Vagina (tissue), 2 donors: ENCODE measurements around the gene KCNH1. TPM values are rescaled to one million over a fixed set of nuclear protein-coding genes. Genes with fewer than 3 reads are reported as not detected.

Experiments used
- DNase-seq, 2 donors: peaks; one replicate each; pipeline ENCODE4 v3.0.0-alpha.2; 2017; ENCODE audit errors: extremely low spot score in 2 of 2
- H3K27ac ChIP-seq: fragments of 200-600 bp; sonication (generic); one replicate; pipeline ENCODE4 v1.5.1; 2019
- H3K27me3 ChIP-seq: fragments of 200-600 bp; sonication (generic); one replicate; pipeline ENCODE4 v1.5.1; 2019
- H3K36me3 ChIP-seq, 2 donors: fragments of 200-600 bp; sonication (generic); one replicate each; pipeline ENCODE4 v1.5.1; 2017 to 2019
- H3K4me1 ChIP-seq: fragments of 200-600 bp; sonication (generic); one replicate; pipeline ENCODE4 v1.5.1; 2019
- H3K4me3 ChIP-seq, 2 donors: fragments of 200-600 bp; sonication (generic); 1 replicate in 1 of 2; 2 replicates in 1 of 2; pipeline ENCODE4 v1.5.1; 2016 to 2019
- H3K9me3 ChIP-seq: fragments of 200-600 bp; sonication (generic); one replicate; pipeline ENCODE4 v1.5.1; 2019
- POLR2A ChIP-seq, 2 donors: fragments of 450-650 bp; IDR thresholded peaks; one replicate each; pipeline ENCODE4 v1.6.1; 2017; ENCODE audit warnings: antibody characterized with exemption in 2 of 2, mild to moderate bottlenecking in 2 of 2, moderate library complexity in 2 of 2
- POLR2AphosphoS5 ChIP-seq, 2 donors: sonication (generic); formaldehyde crosslinking; IDR thresholded peaks; one replicate each; pipeline ENCODE4 v1.9.0; 2017; ENCODE audit warnings: antibody characterized with exemption in 2 of 2, mild to moderate bottlenecking in 2 of 2, low read depth in 1 of 2; ENCODE audit not compliant: insufficient read depth in 1 of 2
- intact Hi-C: fragments of 100-400 bp; cut with DNase I; formaldehyde crosslinking; loops from one replicate; pipeline ENCODE4 v1.15.1; 2023
- total RNA-seq: library from RNA; depleted of rRNA; stranded (reverse); fragments of >200 nt; gene quantifications from one replicate; pipeline ENCODE4 v1.2.3, GENCODE V29; 2016
- TF ChIP-seq, protein P1 (sequence below), 3 experiments: fragments of 450-650 bp in 2 of 3; fragments of 200-600 bp in 1 of 3; sonication (generic) in 1 of 3; IDR thresholded peaks; one replicate each; pipeline ENCODE4 v1.5.1; 2017 to 2019; ENCODE audit warnings: antibody characterized with exemption in 3 of 3, mild to moderate bottlenecking in 2 of 3, moderate library complexity in 2 of 3

KCNH1 gene
- total RNA-seq, 1 donor from 2014 or later = 3.9 TPM

DNA sequence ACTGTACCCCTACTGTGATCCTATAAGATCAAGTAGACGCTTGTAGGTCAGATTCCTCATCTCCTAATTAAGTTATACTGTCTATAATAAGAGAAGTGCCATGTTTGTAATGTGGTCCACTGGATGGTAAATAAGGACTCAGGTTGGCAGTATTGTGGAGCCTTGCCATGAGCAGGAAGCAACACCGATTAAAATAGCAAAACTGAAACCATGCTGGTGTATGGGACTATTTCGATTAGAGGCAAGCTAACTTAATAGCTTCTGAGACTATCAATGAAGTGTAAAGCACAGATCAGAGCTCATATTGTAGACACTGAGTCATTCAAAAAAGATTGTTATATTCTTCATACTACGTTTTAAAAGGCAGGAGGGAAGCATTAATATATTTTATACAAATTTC, 456.4 kb downstream of the KCNH1 start:
- H3K9me3 ChIP-seq = no peaks in the 10 kb centered on the region
- H3K27me3 ChIP-seq = no peaks in the 10 kb centered on the region
- H3K27ac ChIP-seq = no peak overlapping the region
- H3K36me3 ChIP-seq = no peaks in the 10 kb centered on the region
- intact Hi-C loops = no loop called here
- H3K4me3 ChIP-seq = no peak overlapping the region
- TF ChIP-seq, protein P1, sequence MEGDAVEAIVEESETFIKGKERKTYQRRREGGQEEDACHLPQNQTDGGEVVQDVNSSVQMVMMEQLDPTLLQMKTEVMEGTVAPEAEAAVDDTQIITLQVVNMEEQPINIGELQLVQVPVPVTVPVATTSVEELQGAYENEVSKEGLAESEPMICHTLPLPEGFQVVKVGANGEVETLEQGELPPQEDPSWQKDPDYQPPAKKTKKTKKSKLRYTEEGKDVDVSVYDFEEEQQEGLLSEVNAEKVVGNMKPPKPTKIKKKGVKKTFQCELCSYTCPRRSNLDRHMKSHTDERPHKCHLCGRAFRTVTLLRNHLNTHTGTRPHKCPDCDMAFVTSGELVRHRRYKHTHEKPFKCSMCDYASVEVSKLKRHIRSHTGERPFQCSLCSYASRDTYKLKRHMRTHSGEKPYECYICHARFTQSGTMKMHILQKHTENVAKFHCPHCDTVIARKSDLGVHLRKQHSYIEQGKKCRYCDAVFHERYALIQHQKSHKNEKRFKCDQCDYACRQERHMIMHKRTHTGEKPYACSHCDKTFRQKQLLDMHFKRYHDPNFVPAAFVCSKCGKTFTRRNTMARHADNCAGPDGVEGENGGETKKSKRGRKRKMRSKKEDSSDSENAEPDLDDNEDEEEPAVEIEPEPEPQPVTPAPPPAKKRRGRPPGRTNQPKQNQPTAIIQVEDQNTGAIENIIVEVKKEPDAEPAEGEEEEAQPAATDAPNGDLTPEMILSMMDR (IDR thresholded peaks at IDR 0.05) = no peak
- no peak for TF ChIP-seq POLR2A (IDR thresholded peaks at IDR 0.05)
- no peak for TF ChIP-seq POLR2AphosphoS5 (IDR thresholded peaks at IDR 0.05; ENCODE audit: insufficient read depth in 1 of 2, low read depth in 1 of 2)
- H3K4me1 ChIP-seq = no peaks in the 10 kb centered on the region
- DNase-seq = no peak

DNA sequence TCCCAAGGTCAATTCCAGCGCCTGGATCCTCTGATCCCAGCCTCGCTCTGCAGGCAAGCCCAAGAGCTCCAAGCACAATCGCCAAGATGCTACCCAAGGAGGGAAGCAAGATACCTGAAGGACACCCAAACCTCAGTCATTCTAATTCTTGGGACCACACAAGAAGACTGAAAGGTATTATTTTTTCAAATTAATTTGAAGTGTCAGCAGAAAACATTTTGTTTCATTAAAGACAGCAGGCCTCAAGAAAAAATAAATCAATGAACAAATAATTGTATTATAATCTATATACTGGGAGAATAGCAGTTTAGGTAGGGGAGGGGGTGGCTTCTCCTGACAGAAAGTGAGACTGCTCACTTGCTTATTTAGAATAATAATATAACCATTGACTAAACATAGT, 457.4 kb downstream of the KCNH1 start:
- no peak overlapping the region for H3K4me3 ChIP-seq
- H3K36me3 ChIP-seq = no peaks in the 10 kb centered on the region
- no peak for DNase-seq
- TF ChIP-seq POLR2A (IDR thresholded peaks at IDR 0.05) (no peak), POLR2AphosphoS5 (IDR thresholded peaks at IDR 0.05; ENCODE audit: insufficient read depth in 1 of 2, low read depth in 1 of 2) (no peak)
- TF ChIP-seq, protein P1 (IDR thresholded peaks at IDR 0.05) = no peak
- no peaks in the 10 kb centered on the region for H3K27me3 ChIP-seq
- H3K27ac ChIP-seq = no peak overlapping the region
- intact Hi-C loops = no loop called here
- H3K4me1 ChIP-seq = no peaks in the 10 kb centered on the region
- H3K9me3 ChIP-seq = no peaks in the 10 kb centered on the region

DNA sequence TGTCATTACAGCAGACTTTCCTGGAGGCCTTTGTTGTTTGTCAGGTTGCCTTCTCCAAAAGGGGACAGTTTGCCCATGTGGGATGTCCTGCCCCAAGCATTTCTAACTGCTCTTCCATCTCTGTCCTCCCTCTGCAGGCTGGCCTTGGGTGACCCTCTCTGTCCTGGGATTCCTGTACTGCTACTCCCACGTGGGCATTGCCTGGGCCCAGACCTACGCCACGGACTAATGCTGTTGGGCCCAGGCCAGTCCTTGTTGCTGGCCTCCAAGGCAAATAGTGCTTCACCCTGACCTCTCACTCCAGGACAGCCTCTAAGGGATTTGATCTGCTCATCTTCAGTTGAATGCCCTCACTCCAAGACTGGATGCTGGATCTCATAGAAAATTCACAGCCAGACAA, 459.8 kb downstream of the KCNH1 start:
- no peaks in the 10 kb centered on the region for H3K27me3 ChIP-seq
- no peak for DNase-seq
- intact Hi-C loops = no loop called here
- TF ChIP-seq POLR2A (IDR thresholded peaks at IDR 0.05) (no peak), POLR2AphosphoS5 (IDR thresholded peaks at IDR 0.05; ENCODE audit: insufficient read depth in 1 of 2, low read depth in 1 of 2) (no peak)
- TF ChIP-seq, protein P1 (IDR thresholded peaks at IDR 0.05) = no peak
- no peaks in the 10 kb centered on the region for H3K9me3 ChIP-seq
- H3K4me1 ChIP-seq = no peaks in the 10 kb centered on the region
- H3K27ac ChIP-seq = no peak overlapping the region
- H3K36me3 ChIP-seq = no peaks in the 10 kb centered on the region
- H3K4me3 ChIP-seq = no peak overlapping the region

DNA sequence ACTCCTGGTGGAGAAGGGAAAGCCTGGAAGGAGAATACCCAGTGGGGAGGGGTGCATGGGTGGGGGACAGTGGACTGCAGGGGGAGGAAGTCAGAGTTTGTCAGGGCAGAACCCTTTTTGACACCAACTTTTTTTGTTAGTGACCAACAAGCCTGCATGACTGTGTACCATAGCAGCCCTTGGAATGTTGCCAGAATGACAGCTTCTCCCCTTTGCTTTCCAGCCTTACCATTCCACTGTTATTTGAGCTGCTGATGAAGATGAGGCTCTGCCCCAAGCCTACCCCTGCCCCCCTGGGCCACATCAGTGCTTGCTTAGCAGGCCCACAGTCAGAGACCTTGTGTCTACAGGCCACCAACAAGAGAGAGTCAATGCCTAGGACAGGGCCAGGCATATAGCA, 464.0 kb downstream of the KCNH1 start:
- H3K27ac ChIP-seq = no peak overlapping the region
- H3K4me3 ChIP-seq = no peak overlapping the region
- no peak for DNase-seq
- H3K36me3 ChIP-seq = no peaks in the 10 kb centered on the region
- intact Hi-C loops = no loop called here
- H3K4me1 ChIP-seq = no peaks in the 10 kb centered on the region
- no peaks in the 10 kb centered on the region for H3K9me3 ChIP-seq
- TF ChIP-seq POLR2A (IDR thresholded peaks at IDR 0.05) (no peak), POLR2AphosphoS5 (IDR thresholded peaks at IDR 0.05; ENCODE audit: insufficient read depth in 1 of 2, low read depth in 1 of 2) (no peak)
- TF ChIP-seq, protein P1 (IDR thresholded peaks at IDR 0.05) = no peak
- no peaks in the 10 kb centered on the region for H3K27me3 ChIP-seq

DNA sequence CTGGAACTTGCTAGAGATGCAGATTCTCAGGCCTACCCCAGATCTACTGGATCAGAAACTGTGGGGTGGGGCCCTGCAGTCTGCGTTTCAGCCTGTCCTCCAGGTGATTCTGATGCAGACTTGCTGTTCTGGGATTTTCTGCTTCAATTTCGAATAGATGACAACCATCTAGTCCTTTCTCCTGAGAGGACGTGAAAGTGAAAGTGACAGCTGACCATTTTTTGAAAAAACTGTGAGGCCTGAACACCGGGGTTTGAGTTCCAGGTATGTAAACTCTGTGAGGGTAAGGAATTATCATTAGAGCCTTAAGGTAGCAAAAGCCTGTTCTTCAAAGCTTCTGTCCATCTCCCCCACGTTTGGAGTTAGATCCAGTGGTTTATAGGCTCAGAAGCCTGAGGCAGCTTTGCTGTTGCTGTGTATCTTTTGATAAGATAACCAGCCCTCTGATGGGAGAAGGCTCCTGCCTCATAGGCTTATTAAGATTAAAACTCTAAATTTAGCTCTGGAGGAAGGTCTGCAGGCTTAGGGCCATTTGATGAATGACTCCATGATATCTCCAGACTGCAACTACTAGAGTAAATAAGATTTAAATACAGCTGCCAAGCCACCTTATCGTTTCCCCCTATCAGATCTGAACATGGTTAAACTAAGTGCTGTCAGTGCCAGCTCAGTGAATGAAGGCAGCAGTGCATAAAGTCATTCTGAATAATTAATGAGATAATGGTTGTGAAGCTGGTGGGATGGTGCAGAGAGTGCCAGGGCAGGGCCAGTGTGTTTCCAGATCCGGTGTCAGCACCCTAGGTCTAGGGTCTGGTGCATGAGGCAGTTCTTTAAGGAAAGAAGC, 470.0 kb downstream of the KCNH1 start:
- Histone ChIP-seq H3K4me3 (no peak overlapping the region), H3K27ac (no peak overlapping the region), H3K9me3 (no peaks in the 10 kb centered on the region), H3K36me3 (no peaks in the 10 kb centered on the region), H3K4me1 (no peaks in the 10 kb centered on the region), H3K27me3 (no peaks in the 10 kb centered on the region)
- TF ChIP-seq, protein P1 (IDR thresholded peaks at IDR 0.05) = no peak
- TF ChIP-seq POLR2AphosphoS5 (IDR thresholded peaks at IDR 0.05; ENCODE audit: insufficient read depth in 1 of 2, low read depth in 1 of 2) (no peak), POLR2A (IDR thresholded peaks at IDR 0.05) (no peak)
- intact Hi-C loops = no loop called here
- no peak for DNase-seq
